GM13977 (cell line): ENCODE results near the gene TARS3.

Source experiments
- DNase-seq: peaks from one replicate; pipeline ENCODE4 v3.0.0; 2012; ENCODE audit warnings: low spot score
- in situ Hi-C: fragments of 300-500 bp; cut with MboI; formaldehyde crosslinking; loops from one replicate; pipeline ENCODE4 v1.12.0; 2022; ENCODE audit warnings: low sequenced_read_pairs, low pct_unique_long_range_greater_than_20kb, mixed read lengths, inconsistent platforms; ENCODE audit not compliant: unreplicated experiment
- TF ChIP-seq, protein P1 (sequence below): IDR thresholded peaks from 2 replicates; pipeline ENCODE4 v1.5.1; 2012; ENCODE audit warnings: mild to moderate bottlenecking, control low read depth; ENCODE audit not compliant: insufficient read depth; ENCODE audit errors: extremely low read depth, missing control alignments

TARS3 gene

DNA sequence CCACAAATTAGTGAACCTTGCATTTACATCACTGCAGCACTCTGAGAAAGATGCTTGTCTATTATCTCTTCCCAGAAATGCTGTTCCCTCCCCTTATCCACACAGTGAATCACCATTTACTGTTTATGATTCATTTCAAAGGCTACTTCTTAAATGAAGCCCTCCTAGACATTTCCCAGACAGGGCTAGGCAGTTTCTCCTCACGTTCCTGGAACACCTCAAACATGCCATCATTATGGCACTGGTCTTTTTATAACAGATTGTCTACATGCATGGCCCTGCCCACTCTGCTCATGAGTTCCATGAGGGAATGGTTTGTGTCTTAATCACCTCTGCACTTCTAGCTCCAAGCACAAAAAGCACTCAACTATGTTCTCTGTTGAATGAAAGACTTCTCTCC, 39.9 kb downstream of the TARS3 start:
- TF ChIP-seq, protein P1, sequence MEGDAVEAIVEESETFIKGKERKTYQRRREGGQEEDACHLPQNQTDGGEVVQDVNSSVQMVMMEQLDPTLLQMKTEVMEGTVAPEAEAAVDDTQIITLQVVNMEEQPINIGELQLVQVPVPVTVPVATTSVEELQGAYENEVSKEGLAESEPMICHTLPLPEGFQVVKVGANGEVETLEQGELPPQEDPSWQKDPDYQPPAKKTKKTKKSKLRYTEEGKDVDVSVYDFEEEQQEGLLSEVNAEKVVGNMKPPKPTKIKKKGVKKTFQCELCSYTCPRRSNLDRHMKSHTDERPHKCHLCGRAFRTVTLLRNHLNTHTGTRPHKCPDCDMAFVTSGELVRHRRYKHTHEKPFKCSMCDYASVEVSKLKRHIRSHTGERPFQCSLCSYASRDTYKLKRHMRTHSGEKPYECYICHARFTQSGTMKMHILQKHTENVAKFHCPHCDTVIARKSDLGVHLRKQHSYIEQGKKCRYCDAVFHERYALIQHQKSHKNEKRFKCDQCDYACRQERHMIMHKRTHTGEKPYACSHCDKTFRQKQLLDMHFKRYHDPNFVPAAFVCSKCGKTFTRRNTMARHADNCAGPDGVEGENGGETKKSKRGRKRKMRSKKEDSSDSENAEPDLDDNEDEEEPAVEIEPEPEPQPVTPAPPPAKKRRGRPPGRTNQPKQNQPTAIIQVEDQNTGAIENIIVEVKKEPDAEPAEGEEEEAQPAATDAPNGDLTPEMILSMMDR, result no peak
- in situ Hi-C loops, result no loop called here
- no peak for DNase-seq

DNA sequence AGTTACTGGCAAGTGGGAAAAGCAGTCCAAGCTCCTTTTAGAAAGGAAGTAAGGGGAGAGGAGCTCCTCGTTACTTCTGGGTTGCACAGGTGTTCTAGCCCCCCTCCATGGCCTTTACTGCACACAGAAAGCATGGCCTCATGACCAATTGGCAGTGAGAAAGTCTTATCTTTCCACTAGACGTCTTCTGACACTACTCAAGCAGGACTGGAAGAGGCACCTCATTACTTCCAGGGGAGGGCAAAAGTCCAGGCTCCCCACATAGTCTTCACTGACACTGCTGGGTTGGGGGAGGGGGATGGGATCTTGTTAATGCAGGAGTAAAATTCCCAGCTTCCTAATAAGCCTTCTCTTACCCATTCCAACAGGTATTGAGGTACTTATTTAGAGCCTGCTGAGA, 44.5 kb downstream of the TARS3 start:
- TF ChIP-seq, protein P1, result no peak
- DNase-seq, result no peak
- in situ Hi-C loops, result loop anchor here (10.0 kb wide), 1 partner anchor 55 kb away; no protein-coding TSS in a partner anchor

DNA sequence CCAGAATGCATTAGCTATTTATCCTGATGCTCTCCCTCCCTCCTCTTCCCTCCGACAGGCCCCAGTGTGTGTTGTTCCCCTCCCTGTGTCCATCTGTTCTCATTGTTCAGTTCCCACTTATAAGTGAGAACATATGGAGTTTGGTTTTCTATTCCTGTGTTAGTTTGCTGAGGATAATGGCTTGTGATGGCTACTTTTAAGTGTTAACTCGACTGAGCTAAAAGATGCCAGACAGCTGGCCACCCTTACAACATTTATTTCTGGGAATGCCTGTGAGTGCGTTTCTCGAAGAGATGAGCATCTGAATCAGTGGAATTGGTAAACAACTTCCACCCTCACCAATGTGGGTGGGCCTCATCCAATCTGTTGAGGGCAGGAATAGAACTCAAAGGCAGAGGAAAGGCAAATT, 47.3 kb downstream of the TARS3 start:
- in situ Hi-C loops, result loop anchor here (10.0 kb wide), 1 partner anchor 58 kb away; no protein-coding TSS in a partner anchor
- TF ChIP-seq, protein P1, result no peak
- no peak for DNase-seq

DNA sequence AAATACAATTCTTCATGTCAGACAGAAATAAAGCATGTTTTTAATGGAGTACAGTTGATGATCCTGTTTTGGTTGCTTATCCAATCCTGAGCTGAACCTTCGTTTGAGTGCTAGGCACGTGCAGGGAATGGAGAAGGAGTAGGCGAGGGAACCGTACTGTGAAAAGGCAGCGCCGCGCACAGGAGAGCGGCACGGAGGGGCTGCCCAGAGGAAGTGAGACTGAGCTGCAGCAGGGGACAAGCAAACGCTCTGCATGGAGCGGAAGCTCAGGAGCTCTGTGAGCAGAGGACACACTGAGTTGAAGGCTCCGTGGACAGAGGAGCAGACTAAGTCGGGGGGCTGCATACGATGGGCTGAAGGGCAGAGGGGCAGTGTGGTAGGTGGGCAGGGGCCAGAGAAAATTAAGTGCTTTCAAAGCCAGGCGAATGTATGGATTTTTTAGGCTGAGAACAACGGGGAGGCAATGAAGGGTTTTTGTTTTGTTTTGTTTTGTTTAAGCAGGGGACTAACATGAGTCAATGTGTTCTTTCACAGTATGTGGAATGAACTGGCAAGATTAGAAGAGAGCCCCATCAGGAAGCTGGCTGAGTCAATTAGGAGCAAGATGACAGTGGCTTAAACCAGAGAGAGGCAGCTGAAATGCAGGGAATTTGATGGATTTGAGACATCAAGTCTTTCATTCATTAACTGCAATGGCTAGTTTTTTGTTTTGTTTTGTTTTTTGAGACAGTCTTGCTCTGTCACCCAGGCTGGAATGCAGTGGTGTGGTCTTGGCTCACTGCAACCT, 48.3 kb downstream of the TARS3 start:
- TF ChIP-seq, protein P1, result no peak
- no peak for DNase-seq
- in situ Hi-C loops, result loop anchor here (10.0 kb wide), 1 partner anchor 59 kb away; no protein-coding TSS in a partner anchor

DNA sequence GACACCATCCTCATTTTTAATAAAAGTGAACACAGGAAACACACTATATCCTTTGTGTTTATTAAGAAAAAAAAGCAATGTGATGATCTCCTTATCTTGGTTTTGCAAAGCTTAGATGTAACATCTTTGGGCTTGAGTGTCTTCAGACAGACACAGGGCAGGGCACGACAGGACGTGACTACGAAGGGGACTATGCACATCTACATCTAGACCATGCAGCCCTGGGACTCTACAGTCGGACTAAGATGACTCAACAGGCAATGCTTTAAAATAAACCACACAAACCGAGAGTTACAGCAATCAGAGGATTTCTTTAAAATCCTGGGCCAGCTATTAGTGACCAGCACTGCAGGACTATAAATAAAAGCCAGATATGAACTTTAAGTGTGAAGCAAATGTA, 49.3 kb downstream of the TARS3 start:
- in situ Hi-C loops, result loop anchor here (10.0 kb wide), 1 partner anchor 60 kb away; no protein-coding TSS in a partner anchor
- TF ChIP-seq, protein P1, result no peak

DNA sequence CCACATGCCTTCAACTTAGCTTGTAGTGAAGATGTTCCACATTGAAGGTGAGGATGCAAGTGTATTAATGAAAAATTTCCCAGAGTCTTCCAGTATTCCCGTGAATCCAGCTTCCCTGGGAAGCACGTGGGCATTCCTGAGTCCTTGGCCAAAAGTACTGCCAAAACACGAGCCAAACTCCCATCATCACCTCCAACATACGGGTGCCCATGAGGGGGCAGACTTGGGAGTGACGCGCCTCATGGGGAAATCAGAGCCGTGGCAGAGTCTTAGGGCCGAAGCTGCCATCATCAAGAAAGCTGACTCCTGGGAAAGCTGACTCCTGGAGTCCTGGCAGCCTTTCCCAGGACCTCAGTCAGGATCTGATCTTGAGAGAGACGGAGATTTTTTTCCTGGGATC, 52.0 kb downstream of the TARS3 start:
- no peak for DNase-seq
- in situ Hi-C loops, result loop anchor here (10.0 kb wide), 1 partner anchor 63 kb away; no protein-coding TSS in a partner anchor
- TF ChIP-seq, protein P1, result no peak

More for the DNA sequence above, 49.3 kb downstream of the TARS3 start:
- no peak for DNase-seq
